Upper lobe of left lung (tissue), 6 donors: ENCODE results near the gene DYNC2H1. TPM values are rescaled to one million over a fixed set of nuclear protein-coding genes. Genes with fewer than 3 reads are reported as not detected.

ENCODE experiments used
- ATAC-seq, 2 donors: fragments of 200-7000 bp; cut with Tn5 transposase; one replicate each; pipeline ENCODE4 v1.9.1; 2022; ENCODE audit warnings: mild to moderate bottlenecking in 2 of 2, moderate library complexity in 2 of 2; ENCODE audit not compliant: low FRiP score in 2 of 2
- DNase-seq, 2 donors: peaks; one replicate each; pipeline ENCODE4 v3.0.0-alpha.2; 2019 to 2020
- H3K27ac ChIP-seq, 4 donors: fragments of 200-600 bp; sonication (generic); one replicate each; pipeline ENCODE4 v1.5.1; 2016 to 2019
- H3K27me3 ChIP-seq, 4 donors: fragments of 200-600 bp; sonication (generic); one replicate each; pipeline ENCODE4 v1.5.1; 2017 to 2019
- H3K36me3 ChIP-seq, 4 donors: fragments of 200-600 bp; sonication (generic); one replicate each; pipeline ENCODE4 v1.5.1; 2016 to 2019
- H3K4me1 ChIP-seq, 4 donors: fragments of 200-600 bp; sonication (generic); one replicate each; pipeline ENCODE4 v1.5.1; 2018 to 2019
- H3K4me3 ChIP-seq, 4 donors: fragments of 200-600 bp; sonication (generic); one replicate each; pipeline ENCODE4 v1.5.1; 2017 to 2019; ENCODE audit warnings: mild to moderate bottlenecking in 2 of 4, moderate library complexity in 1 of 4
- H3K9me3 ChIP-seq, 4 donors: fragments of 200-600 bp; sonication (generic); one replicate each; pipeline ENCODE4 v1.5.1; 2018 to 2019
- EP300 ChIP-seq, 4 donors: sonication (generic); formaldehyde crosslinking; IDR thresholded peaks; one replicate each; pipeline ENCODE4 v1.5.1; 2017; ENCODE audit warnings: antibody characterized with exemption in 4 of 4, control low read depth in 2 of 4
- POLR2A ChIP-seq, 4 donors: fragments of 450-650 bp; IDR thresholded peaks; one replicate each; pipeline ENCODE4 v1.5.1; 2016 to 2017; ENCODE audit warnings: antibody characterized with exemption in 4 of 4, mild to moderate bottlenecking in 2 of 4
- POLR2AphosphoS5 ChIP-seq, 2 donors: sonication (generic); formaldehyde crosslinking; IDR thresholded peaks; one replicate each; pipeline ENCODE4 v1.5.1; 2017; ENCODE audit warnings: antibody characterized with exemption in 2 of 2
- WGBS, 2 donors: methylation state at CpG; one replicate each; pipeline ENCODE4 v1.1.5; 2017 to 2018; 5-methylcytosine and 5-hydroxymethylcytosine counted together
- total RNA-seq, 6 donors: library from RNA; depleted of rRNA in 4 of 6; stranded (reverse); fragments of >200 nt in 4 of 6; gene quantifications; one replicate each; pipeline versions ENCODE4 v1.1.0 to v1.2.1, GENCODE V29; 2016 to 2021
- TF ChIP-seq, protein P1 (sequence below), 6 experiments: fragments of 450-650 bp in 4 of 6; fragments of 200-600 bp in 2 of 6; sonication (generic) in 2 of 6; IDR thresholded peaks; one replicate each; pipeline ENCODE4 v1.5.1; 2016 to 2019; ENCODE audit warnings: antibody characterized with exemption in 6 of 6
- donor health status: DM: no; HTN: no; CAD: no; lungs with moderate emphysema.
- donor health status: DM: no; HTN: yes; CAD: no; lungs with severe emphysema.

The DYNC2H1 gene
- total RNA-seq, 6 donors from 2014 or later: 11.1 to 62.4 (median 23.2) TPM

DNA sequence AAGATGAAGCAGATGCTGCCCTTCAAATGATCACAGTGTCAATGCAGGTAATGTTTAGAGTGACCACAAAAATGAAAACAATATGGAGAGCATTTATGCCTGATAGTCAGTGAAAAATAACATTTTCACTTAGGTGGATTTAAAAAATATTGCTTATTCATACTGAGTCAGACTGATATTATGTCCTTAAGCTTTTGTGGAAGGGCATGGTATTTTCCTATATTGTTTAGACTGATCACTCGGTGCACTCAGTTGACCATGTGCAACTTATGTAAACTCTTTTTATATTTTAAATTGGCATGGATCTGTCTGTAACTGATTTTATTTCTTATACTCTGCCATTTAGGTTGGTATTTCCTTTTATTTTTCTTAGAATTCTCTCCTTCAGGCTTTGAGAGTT lies 106.6 kb downstream of the DYNC2H1 start:
- no peaks in the 10 kb centered on the region for H3K9me3 ChIP-seq
- H3K27ac ChIP-seq: no peak overlapping the region
- WGBS, 2 donors: 92 to 95% methylated on average over 1 of the region's 1 CpG

DNA sequence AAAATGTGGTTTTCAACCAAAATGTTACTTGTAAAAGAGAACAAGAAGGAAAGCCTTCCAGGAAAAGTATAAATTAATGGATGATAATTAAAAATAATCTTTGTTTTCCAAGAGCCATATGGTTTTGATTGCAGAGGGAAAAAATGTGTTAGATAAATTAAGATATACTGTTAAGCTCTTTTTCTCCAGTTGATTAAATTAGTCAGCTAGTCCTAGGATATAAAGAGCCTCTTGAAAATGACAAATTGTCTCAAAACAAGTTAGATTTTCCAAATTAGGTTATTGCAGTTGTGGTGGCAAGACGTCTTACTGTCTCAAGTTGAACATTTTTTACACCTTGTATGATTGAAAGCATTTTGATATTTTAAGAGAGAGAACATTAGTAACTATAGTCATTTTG lies 110.9 kb downstream of the DYNC2H1 start:
- Histone ChIP-seq H3K4me3 (no peak overlapping the region), H3K27me3 (no peaks in the 10 kb centered on the region), H3K9me3 (no peaks in the 10 kb centered on the region), H3K36me3 (peaks cover 0 to 12% (median 0%) of the 10 kb centered on the region in 4 donors), H3K4me1 (no peaks in the 10 kb centered on the region), H3K27ac (no peak overlapping the region)
- TF ChIP-seq, protein P1, sequence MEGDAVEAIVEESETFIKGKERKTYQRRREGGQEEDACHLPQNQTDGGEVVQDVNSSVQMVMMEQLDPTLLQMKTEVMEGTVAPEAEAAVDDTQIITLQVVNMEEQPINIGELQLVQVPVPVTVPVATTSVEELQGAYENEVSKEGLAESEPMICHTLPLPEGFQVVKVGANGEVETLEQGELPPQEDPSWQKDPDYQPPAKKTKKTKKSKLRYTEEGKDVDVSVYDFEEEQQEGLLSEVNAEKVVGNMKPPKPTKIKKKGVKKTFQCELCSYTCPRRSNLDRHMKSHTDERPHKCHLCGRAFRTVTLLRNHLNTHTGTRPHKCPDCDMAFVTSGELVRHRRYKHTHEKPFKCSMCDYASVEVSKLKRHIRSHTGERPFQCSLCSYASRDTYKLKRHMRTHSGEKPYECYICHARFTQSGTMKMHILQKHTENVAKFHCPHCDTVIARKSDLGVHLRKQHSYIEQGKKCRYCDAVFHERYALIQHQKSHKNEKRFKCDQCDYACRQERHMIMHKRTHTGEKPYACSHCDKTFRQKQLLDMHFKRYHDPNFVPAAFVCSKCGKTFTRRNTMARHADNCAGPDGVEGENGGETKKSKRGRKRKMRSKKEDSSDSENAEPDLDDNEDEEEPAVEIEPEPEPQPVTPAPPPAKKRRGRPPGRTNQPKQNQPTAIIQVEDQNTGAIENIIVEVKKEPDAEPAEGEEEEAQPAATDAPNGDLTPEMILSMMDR (IDR thresholded peaks at IDR 0.05): no peak
- TF ChIP-seq POLR2AphosphoS5 (IDR thresholded peaks at IDR 0.05) (no peak), EP300 (IDR thresholded peaks at IDR 0.05) (no peak), POLR2A (IDR thresholded peaks at IDR 0.05) (no peak)
- ATAC-seq (no peak), DNase-seq (no peak)
- WGBS, 2 donors: 86 to 88% methylated on average over 1 of the region's 1 CpG

More for the DNA sequence above, 106.6 kb downstream of the DYNC2H1 start:
- Histone ChIP-seq H3K4me1 (no peaks in the 10 kb centered on the region), H3K27me3 (no peaks in the 10 kb centered on the region), H3K4me3 (no peak overlapping the region), H3K36me3 (peaks cover 0 to 4% (median 0%) of the 10 kb centered on the region in 4 donors)
- ATAC-seq (no peak), DNase-seq (no peak)
- TF ChIP-seq EP300 (IDR thresholded peaks at IDR 0.05) (no peak), POLR2A (IDR thresholded peaks at IDR 0.05) (no peak)

DNA sequence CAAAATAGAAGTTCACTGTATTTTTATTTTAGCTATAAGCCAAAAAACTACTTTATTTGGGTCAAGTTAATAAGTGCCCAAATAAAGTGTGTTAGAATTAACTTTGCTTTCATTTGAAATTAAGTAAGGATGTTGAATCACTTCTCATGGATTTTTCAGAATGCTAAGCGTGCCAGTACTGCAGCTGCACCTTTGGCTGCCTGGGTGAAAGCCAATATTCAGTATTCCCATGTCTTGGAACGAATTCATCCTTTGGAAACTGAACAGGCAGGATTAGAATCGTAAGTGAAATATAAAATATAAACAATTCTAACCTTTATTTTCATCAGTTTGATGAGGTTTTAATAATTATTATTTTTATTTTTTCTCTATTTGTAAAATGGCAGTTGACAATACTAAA lies 113.6 kb downstream of the DYNC2H1 start:
- ATAC-seq (no peak), DNase-seq (no peak)
- no peaks in the 10 kb centered on the region for H3K9me3 ChIP-seq
- no peak for TF ChIP-seq POLR2AphosphoS5 (IDR thresholded peaks at IDR 0.05)
- H3K36me3 ChIP-seq: peaks cover 0 to 10% (median 0%) of the 10 kb centered on the region in 4 donors
- H3K4me3 ChIP-seq: no peak overlapping the region
- H3K4me1 ChIP-seq: no peaks in the 10 kb centered on the region
- no peaks in the 10 kb centered on the region for H3K27me3 ChIP-seq
- 68 to 70% methylated on average over 3 of the region's 3 CpGs for WGBS, 2 donors
- H3K27ac ChIP-seq: no peak overlapping the region

DNA sequence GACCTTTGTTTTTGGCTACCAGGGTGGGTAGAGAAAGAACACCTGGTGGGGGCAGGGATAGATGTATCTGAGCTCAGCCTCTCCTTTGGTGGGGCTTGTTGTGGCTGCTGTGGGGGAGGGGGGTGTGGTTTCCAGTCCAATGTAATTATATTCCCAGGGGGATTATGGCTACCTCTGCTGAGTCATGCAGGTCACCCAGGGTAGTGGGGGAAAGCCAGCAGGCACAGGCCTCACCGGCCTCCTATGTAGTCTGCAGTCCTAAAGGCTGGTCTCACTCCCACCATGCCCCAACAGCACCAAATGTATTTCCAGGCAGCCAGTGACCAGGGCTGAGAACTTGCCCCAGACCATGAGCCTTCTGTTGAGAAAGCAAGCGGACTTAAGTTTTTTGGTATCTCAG lies 119.6 kb downstream of the DYNC2H1 start:
- no peak overlapping the region for H3K4me3 ChIP-seq
- no peak overlapping the region for H3K27ac ChIP-seq
- no peaks in the 10 kb centered on the region for H3K4me1 ChIP-seq
- no peak for TF ChIP-seq POLR2AphosphoS5 (IDR thresholded peaks at IDR 0.05)
- no peak for TF ChIP-seq POLR2A (IDR thresholded peaks at IDR 0.05)
- TF ChIP-seq, protein P1 (IDR thresholded peaks at IDR 0.05): no peak
- TF ChIP-seq EP300 (IDR thresholded peaks at IDR 0.05): no peak
- ATAC-seq (no peak), DNase-seq (no peak)
- H3K27me3 ChIP-seq: no peaks in the 10 kb centered on the region
- peaks cover 0 to 4% (median 0%) of the 10 kb centered on the region in 4 donors for H3K36me3 ChIP-seq
- no peaks in the 10 kb centered on the region for H3K9me3 ChIP-seq
- 94 to 100% methylated on average over 1 to 2 of the region's 2 CpGs for WGBS, 2 donors

DNA sequence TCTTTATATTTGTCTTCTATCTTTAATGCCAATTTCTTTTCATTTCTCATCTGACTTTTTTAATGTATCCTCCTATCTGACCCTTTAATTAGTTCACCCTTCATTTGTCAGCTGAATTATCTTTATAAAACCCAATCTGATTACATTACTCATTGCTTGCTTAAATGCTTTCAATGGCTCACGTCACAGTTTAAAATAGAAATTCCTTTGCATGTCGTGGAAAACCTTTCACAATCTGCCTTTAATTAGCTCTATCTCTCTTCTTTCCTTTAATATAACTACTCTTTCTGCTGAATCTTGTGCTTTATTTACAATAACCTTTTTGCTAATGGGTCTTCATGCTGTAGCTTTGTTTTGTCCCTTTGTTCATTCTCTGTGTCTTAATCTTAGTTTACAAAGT lies 125.7 kb downstream of the DYNC2H1 start:
- Histone ChIP-seq H3K27me3 (no peaks in the 10 kb centered on the region), H3K4me3 (no peak overlapping the region), H3K9me3 (no peaks in the 10 kb centered on the region), H3K36me3 (peaks cover 0 to 8% (median 0%) of the 10 kb centered on the region in 4 donors), H3K27ac (no peak overlapping the region), H3K4me1 (no peaks in the 10 kb centered on the region)
- 62 to 71% methylated on average over 2 of the region's 2 CpGs for WGBS, 2 donors
- ATAC-seq: no peak
- TF ChIP-seq POLR2A (IDR thresholded peaks at IDR 0.05) (no peak), POLR2AphosphoS5 (IDR thresholded peaks at IDR 0.05) (no peak), EP300 (IDR thresholded peaks at IDR 0.05) (no peak)
- TF ChIP-seq, protein P1 (IDR thresholded peaks at IDR 0.05): no peak
- no peak for DNase-seq

DNA sequence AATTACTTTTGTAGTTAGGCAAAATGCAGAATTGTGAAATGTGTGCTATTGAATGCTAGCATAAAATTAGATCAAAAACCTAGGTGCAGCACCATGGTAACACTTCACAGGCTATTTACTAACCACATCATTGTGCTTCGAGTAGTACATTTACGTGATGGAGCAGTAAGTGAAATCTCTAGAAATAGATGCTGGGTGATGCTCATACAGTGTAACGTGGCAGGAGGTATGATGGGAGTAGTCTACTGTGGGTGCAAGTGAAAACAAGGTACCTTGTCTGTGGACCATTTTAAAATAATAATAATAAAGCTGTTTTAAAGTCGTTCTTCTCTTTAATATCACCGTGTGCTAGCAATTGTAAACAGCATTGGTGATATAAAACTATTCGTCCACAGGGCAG lies 132.3 kb downstream of the DYNC2H1 start:
- Histone ChIP-seq H3K9me3 (no peaks in the 10 kb centered on the region), H3K36me3 (peaks cover 0 to 8% (median 0%) of the 10 kb centered on the region in 4 donors), H3K27ac (no peak overlapping the region), H3K4me3 (no peak overlapping the region), H3K4me1 (no peaks in the 10 kb centered on the region), H3K27me3 (no peaks in the 10 kb centered on the region)
- WGBS, 2 donors: 85 to 88% methylated on average over 6 of the region's 6 CpGs
- no peak for DNase-seq
- TF ChIP-seq EP300 (IDR thresholded peaks at IDR 0.05): no peak
- TF ChIP-seq, protein P1 (IDR thresholded peaks at IDR 0.05): no peak
- no peak for TF ChIP-seq POLR2AphosphoS5 (IDR thresholded peaks at IDR 0.05)
- no peak for TF ChIP-seq POLR2A (IDR thresholded peaks at IDR 0.05)
- no peak for ATAC-seq
